T follicular helper cell (primary cell): ENCODE measurements around the gene C3orf62.
"Not testable (repeated sequence)": the region's sequence is repeated elsewhere in the genome, so short reads cannot be mapped to it uniquely, and the experiment has no call there.

Source experiments
- DNase-seq: peaks from one replicate; pipeline ENCODE4 v3.0.0-alpha.2; 2020; ENCODE audit warnings: low read depth

The C3orf62 gene

DNA sequence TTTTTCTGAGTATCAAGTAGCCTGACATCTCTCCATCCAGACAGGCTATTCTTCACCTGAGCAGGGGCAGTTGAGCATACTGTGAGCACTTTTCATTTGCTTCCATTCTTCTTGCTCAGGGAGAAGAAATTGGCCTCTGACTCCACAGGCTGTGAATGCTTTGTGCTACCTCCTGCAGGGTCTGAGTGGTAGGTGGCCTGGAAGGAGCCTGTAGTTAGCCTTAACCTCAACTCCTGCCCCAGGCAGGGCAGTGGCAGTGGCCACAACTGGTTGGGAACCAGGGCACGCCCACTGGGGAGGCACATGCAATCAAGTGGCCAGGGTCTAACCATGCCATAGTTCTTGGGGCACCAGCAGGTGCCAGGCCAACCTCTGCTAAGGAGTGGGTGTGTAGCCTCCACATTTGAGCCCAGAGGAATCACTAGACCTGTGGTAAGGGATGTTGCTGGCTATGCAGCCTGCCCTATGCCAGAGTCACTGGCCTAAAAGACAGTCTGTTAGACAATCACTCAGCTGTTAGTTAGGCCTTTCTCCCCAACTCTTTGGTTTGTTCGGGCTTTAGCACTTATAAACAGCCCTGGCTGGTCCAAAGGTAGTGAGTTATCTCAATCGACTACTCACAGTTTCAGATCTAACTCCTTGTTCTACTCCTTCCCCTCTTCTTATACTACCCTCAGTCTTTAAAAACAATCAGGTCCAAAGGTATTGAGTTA lies 7.4 kb downstream of the C3orf62 start:
- DNase-seq, result no peak

DNA sequence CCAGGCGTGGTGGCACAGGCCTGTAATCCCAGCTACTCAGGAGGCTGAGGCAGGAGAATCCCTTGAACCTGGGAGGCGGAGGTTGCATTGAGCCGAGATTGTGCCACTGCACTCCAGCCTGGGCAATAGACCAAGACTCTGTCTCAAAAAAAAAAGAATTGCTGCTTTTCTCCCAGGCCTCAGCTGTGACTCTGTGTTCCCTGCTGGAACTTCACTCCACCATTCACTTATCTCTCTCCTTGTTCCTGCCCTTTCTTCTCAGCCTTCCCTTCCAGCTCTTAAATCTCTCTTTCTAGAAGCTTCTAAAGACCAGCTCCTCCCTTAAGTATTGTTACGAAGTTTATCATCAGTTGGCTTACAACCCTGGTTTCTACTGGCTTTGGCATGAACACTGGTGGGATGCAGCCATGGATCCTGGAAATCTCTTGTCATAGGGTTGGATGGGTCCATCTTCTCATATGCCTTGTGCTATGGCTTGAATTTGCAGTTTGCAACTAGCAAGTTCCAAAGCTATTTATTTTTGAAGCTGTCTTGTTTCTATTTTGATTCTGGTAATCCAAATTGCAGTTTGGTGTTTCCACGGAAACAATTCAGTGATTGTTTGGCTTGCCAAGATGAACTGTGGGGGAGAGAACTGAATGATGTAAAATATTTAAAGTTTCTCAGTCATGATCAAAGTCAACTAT lies 10.5 kb downstream of the C3orf62 start:
- no peak for DNase-seq

DNA sequence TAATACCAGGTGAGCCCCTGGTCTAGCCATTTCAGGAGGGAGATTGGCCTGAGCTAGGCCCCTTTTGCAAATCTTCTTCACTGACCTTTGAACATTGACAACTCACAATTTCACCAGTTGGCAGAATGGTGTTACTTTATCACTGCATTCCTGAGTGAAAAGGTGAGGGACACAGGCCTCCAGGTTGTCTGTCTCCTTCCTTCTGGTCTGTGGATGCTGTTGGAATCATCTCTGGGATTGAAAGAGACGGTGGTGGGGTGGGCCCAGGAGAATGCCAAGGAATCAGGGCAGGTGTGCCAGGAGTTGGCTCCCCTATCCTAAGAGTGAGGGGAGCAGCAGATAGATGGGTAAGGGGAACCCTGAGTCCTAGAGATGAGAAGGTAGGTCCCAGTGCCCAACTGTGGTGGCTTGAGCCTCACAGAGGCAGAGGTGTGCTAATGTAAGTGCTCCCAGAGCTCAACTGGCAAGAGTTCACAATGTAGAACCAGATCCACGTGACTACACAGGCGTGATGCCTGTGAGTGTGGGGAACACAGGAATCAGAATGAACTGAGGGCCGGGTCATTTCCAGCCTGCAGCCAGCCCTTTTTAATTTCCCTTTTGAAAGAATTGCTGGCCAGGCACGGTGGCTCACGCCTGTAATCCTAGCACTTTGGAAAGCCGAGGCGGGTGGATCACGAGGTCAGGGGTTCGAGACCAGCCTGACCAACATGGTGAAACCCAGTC lies 11.2 kb downstream of the C3orf62 start:
- no peak for DNase-seq

DNA sequence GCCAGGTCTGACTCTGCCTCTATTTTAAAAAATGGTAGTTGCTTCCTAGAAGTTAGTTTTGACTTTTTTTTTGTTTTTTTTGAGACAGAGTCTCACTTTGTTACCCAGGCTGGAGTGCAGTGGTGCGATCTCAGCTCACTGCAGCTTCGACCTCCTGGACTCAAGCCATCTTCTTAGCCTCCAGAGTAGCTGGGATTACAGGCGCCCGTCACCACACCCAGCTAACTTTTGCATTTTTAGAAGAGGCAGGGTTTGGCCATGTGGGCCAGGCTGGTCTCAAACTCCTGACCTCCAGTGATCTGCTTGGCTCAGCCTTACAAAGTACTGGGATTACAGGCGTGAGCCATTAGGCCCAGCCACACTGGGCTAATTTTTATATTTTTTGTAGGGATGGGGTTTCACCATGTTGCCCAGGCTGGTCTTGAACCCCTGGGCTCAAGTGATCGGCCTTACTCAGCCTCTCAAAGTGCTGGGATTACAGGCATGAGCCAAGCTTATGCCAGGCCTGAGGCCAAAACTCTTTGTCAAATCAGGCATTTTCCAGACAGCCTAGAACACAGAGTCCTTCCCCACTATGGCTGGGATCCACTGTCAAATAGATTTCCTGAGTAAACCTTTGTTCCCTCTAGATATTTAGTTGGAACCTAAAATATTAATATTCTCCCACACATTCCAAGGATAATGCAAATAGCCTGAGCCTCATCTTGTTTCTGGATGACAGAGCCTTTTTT lies 13.7 kb downstream of the C3orf62 start:
- no peak for DNase-seq

DNA sequence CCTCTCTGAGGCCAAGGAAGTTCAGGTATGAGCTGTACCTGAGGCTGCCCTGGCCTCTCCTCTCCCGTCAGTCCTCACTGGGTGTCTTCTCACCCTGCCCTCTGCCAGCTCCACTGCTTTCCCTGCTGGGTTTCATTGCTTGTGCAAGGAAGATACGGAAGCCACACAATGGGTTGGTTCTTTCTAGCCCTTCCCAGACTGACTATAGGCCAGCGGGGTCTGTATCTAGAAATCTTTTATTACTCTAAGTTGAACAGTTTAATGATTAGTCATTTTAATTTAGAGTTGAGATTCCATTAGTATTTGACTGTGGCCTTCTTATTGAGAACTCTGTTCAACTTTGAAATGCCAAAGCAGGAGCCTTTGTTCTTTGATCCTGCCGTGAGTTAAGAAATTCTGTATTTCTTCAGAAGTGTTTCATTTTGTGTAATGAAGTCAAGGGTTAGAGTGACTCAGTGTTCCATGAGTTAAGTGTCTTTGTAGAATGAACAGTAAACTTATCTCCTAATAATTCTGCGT lies 16.2 kb downstream of the C3orf62 start:
- no peak for DNase-seq

DNA sequence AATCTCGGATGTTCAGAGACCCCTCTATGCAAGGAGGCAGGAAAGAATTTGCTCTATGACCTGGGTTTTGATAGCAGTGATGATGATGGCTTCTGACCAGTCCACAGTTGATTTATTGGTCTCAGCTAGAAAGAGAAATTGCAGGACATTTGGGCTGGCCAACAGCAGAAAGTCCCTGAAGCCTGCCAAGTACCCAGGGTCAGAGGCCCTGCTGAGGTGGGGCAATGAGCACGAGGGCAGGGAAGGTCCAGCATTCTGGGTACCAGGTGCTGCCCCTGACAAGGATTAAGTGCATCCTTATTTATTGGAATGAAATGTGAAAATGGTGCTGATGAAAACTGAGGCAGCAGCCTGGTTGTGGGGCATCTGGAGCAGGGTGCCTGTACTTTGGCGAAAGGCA lies 19.8 kb downstream of the C3orf62 start:
- no peak for DNase-seq

DNA sequence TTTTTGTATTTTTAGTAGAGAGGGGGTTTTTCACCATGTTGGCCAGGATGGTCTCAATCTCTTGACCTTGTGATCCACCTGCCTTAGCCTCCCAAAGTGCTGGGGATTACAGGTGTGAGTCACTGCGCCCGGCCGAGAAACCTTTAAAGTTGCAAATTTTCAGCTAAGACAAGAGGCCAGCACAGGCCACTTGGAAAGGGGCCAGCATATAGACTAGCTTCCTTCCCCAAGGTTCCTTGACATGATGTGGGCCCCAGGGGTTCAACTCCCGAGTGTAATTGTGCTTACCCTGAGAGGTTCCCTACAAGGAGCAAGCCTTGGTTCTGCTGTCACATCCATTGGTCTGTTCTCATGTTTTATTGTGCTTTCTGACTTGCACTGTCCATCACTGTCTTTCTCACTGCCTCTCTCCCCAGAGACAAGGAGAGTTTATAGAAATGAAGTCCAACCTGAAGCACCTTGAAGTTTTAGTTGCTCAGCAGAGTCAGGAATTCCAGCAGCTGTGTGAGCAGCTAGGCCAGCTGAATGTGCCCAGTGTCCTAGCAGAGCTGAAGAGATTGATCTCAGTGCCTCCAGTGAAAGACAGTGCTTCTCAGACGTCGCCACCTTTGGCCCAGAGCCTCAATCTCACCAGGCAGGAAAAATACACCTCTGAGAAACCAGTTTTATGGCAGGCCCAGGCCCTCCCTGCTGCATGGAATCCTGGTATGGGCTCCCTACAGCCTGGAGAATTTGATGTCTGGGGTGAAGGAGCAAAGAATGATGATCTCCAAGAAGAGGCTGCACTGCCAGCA lies 21.1 kb downstream of the C3orf62 start:
- no peak for DNase-seq

DNA sequence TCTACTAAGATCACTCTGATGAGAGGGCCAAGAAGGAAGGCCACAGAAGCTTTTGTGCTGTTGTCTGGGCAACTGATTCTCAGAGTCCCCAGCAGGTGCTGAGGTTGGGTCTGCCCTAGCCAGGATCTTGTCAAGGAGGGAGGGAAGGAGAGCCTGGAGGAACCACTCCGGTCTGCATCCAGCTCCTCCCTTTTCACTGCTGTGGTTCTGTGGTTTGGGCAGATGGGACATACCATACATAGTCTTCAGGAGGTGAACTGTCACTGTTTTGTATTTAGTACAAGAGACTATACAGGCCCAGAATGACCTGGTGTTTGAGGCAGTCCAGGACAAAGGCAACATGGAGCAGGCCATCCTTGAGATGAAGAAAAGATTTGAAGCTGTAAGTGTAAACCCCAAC lies 21.9 kb downstream of the C3orf62 start:
- no peak for DNase-seq

DNA sequence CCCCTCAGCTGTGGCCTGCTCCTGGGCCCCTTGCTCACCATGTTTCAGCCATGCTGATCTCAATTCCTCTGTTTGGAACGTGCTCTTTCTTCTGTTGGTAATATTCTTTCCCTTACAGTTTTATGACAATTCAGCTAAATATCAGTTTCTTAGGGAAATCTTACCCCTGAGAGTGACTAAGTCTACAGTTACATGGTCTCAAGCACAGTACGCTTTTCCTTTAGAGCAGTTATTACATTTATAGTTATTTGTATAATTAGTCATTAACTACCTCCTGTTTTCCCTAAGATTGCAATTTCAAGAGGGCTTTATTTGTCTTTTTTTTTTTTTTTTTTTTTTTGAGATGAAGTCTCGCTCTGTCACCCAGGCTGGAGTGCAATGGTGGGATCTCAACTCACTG lies 23.5 kb downstream of the C3orf62 start:
- no peak for DNase-seq

DNA sequence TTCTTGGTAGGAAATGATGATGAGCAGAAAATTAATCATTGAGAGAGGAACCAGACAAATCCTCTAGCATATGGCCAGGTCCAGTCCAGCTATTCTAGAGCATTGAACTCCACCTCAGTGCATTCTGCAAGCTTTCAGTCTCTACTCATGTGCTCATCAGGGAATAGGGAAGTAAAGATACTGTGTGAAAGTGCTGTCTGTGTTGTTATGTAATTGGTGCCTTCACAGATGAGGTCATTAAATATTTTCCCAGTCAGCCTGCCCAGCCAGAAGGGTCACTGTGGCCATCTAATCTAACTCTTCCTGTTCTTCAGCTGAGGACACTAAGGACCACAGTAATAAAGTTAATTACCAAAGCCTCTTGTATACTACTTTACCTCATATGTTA lies 28.2 kb downstream of the C3orf62 start:
- no peak for DNase-seq

DNA sequence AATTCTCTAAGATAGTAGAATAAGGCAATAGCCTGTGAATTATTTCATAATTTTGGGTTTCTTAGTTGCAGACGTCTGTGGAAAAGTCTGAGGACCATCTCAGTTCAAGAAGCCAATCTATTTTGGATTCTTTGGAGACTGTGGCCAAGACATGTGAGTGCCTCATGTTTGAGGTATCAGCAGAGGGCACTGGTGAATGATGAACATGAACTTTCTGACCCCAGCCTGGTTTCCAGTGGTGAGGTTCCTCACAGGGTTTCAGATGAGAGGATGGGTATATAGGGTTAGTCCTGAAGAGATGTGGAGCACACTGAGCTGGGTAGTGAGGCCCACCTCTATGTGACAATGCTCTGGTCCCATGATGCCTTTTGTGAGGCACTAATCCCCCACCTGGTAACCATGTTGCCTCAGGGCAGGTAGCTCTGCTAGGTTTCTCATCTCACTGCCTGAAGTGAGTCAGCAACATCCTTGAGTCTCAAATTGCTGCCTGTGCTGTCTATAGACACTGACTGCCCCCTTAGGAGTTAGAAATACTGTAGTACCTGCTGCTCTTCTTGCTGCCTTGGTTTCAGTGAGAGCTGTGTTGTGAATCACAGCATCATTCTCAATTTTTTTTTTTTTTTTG lies 32.3 kb downstream of the C3orf62 start:
- DNase-seq, result no peak

DNA sequence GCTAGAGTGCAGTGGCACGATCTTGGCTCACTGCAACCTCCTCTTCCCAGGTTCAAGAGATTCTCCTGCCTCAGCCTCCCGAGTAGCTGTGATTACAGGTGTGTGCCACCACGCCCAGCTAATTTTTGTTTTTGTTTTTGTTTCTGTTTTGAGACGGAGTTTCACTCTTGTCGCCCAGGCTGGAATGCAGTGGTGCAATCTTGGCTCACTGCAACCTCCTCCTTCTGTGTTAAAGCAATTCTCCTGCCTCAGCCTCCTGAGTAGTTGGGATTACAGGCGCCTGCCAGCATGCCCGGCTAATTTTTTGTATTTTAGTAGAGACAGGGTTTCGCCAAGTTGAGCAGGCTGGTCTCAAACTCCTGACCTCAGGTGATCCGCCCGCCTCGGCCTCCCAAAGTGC lies 36.9 kb downstream of the C3orf62 start:
- DNase-seq, result not testable (repeated sequence)

DNA sequence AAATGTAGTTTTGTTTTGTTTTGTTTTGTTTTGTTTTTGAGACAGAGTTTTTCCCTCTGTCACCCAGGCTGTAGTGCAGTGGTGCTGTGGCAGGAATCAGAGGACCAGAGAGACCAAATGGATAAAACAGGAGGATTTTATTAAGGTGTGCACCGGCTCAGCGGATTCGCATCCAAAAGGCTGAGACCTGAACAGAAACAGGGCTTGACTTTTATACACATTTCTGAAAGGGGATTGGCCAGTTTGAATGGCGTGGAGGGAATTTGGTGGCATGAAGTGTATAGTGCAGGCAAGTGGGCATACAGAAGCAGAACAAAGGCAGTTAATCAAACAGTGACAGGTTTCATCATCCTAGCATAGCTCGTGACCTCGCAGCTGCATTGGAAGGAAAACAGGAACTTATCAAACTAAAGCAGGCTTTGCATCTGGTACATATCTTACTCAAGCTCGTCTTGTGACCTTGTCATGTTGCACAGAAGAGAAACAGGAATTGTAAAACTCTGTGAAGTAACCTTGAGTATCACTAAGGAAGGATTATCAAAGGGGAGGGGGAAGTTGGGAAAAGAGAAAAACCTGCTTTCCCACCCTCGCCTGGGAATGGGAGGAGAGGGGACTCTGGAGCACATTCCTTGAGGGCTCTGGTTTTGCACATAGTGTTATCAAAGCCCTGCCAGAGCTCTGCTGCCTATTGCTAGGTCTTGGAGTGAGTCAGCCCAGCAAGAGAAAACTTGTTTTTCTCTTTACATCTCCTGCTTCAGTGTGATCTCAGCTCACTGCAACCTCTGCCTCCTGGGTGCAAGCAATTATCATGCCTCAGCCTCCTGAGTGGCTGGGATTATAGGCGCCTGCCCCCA lies 38.5 kb downstream of the C3orf62 start:
- DNase-seq, result no peak

DNA sequence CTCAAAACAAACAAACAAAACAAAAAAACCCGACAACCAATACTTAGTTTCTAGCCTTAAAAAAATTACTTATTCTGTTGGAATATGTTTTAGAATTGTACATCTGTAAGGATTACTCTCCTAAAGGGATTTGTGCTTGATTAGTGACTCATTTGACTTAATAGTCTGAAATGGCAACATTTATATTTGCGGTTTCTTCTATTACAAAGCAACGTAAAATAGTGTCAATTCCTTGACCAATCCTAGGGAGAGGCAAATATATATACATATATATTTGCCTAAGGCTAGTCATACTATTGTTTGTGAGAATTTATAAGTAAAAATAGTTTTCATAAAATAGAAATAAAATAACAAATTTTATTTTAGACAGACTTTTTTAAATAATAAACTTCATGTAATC lies 39.7 kb downstream of the C3orf62 start:
- no peak for DNase-seq

DNA sequence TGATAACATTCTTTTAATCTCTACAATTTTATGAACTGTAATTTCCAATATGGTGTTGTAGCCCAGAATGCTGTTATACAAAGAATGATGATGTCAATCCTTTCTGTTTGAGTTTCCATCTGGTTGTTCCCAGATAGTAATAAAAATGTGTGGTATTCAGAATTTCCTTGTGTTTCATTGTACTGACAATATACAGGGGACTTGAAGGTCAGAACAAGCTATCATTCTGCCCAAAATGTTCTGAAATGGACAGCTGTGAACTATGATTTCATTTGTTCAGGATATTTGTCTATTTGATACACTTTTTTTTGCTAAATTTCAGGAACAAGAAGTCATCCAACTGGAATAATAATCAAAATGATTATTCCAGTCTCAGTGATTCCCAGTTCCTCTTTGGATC lies 40.8 kb downstream of the C3orf62 start:
- no peak for DNase-seq

DNA sequence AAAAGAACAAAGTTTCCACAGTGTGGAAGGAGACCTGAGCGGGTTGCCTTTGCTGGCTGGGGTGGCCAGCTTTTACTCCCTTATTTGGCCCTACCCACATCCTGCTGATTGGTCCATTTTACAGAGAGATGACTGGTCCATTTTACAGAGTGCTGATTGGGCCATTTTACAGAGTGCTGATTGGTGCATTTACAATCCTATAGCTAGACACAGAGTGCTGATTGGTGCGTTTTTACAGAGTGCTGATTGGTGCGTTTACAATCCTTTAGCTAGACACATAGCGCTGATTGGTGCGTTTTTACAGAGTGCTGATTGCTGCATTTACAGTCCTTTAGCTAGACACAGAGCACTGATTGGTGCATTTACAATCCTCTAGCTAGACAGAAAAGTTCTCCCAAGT lies 48.2 kb downstream of the C3orf62 start:
- not testable (repeated sequence) for DNase-seq

DNA sequence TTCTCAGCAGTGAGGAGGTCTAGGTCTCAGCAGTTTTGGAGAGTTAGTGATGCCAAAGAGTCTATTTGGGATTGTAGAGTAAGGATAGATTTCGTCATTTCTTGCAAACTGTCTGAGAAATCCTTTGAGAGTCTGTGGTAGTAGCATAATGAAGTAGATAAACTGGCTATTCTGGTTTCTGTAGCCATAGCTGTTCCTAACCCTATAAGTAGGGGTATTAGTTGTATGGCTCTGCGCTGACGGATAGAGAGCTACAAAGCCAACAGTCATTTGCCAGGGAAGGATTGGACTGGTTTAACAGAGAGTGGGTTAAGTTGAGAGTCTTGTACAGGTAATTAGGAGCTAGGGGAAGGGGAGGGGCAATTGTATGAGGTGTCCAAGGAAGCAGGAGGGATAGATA lies 55.0 kb downstream of the C3orf62 start:
- DNase-seq, result no peak

DNA sequence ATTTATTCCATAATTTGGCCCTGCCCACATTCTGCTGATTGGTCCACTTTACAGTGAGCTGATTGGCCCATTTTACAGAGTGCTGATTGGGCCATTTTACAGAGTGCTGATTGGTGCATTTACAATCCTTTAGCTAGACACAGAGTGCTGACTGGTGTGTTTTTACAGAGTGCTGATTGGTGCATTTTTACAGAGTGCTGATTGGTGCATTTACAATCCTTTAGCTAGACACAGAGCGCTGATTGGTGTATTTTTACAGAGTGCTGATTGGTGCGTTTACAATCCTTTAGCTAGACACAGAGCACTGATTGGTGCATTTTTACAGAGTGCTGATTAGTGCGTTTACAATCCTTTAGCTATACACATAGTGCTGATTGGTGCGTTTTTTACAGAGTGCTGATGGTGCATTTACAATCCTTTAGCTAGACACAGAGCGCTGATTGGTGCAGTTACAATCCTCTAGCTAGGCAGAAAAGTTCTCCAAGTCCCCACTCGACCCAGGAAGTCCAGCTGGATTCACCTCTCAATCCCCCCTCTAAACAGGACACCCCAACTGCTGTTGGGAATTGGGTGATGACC lies 56.0 kb downstream of the C3orf62 start:
- not testable (repeated sequence) for DNase-seq

DNA sequence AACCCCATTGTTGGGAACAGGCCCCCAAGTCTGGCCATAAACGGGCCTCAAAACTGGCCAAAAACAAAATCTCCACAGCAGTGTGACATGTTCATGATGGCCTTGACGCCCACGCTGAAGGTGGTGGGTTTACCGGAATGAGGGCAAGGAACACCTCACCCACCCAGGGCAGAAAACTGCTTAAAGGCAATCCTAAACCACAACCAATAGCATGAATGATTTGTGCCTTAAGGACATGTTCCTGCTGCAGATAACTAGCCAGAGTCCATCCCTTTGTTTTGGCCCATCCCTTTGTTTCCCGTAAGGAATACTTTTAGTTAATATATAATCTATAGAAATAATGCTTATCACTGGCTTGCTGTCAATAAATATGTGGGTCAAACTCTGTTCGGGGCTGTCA lies 57.9 kb downstream of the C3orf62 start:
- DNase-seq, result no peak
